ENCODE measurements around the gene AFP.

AFP gene

DNA sequence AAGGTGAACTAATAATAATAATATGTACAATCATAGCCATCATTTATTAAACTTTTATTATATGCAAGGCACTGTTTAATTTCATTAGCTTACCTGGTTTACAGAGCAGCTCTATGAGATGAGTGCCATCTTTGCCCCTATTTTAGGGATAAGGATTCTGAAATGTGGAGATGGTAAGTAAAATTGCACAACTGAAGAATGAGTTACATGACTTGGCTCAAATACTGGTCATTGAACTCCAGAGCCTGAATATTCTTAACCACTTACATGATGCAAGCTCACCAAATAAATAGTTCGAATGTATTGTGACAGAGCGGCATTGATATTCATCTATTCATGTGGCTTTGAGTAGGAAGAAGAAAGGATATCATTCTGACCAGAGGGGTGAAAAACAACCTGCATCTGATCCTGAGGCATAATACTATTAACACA is 20.2 kb upstream of the AFP start:
- no peak for DNase-seq

GRCh38 chr4:73416423-73417087 is 19.5 kb upstream of the AFP start:
- no peak for DNase-seq

DNA sequence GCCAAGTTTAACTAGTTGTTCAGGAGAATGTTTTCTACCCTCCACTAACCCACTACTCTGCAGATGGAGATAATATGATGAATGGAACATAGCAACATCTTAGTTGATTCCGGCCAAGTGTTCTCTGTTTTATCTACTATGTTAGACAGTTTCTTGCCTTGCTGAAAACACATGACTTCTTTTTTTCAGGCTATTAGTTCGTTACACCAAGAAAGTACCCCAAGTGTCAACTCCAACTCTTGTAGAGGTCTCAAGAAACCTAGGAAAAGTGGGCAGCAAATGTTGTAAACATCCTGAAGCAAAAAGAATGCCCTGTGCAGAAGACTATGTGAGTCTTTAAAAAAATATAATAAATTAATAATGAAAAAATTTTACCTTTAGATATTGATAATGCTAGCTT is 18.7 kb upstream of the AFP start:
- DNase-seq = no peak

GRCh38 chr4:73417973-73418372 is 18.0 kb upstream of the AFP start:
- DNase-seq = no peak

- DNase-seq = no peak
Observed at GRCh38 chr4:73418677-73419076, 17.3 kb upstream of the AFP start.

- no peak for DNase-seq
Observed at GRCh38 chr4:73419106-73420038, 16.6 kb upstream of the AFP start.

GRCh38 chr4:73420615-73421014 is 15.4 kb upstream of the AFP start:
- DNase-seq = no peak

GRCh38 chr4:73421708-73422457 is 14.1 kb upstream of the AFP start:
- peak; percentile 2 for DNase-seq

- no peak for DNase-seq
Observed at GRCh38 chr4:73422458-73422752, 13.6 kb upstream of the AFP start.

- DNase-seq = no peak
Observed at GRCh38 chr4:73423184-73423583, 12.8 kb upstream of the AFP start.

- DNase-seq = no peak
Observed at GRCh38 chr4:73426666-73427065, 9.4 kb upstream of the AFP start.

DNA sequence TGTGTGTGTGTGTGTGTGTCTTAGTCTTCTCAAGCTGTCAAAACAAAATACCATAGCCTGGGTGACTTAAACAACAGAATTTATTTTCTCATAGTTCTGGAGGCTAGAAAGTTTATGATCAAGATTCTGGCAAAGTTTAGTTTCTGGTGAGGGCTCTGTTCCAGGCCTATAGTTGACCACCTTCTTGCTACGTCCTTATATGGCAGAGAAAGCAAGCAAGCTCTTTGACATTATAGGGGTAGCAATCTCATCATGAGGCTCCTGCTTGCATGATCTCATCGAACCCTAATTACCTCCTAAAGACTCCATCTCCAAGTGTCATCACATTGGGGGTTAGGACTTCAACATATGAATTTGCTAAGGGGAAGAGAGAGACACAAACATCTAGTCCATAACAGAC is 6.9 kb upstream of the AFP start:
- no peak for DNase-seq

DNA sequence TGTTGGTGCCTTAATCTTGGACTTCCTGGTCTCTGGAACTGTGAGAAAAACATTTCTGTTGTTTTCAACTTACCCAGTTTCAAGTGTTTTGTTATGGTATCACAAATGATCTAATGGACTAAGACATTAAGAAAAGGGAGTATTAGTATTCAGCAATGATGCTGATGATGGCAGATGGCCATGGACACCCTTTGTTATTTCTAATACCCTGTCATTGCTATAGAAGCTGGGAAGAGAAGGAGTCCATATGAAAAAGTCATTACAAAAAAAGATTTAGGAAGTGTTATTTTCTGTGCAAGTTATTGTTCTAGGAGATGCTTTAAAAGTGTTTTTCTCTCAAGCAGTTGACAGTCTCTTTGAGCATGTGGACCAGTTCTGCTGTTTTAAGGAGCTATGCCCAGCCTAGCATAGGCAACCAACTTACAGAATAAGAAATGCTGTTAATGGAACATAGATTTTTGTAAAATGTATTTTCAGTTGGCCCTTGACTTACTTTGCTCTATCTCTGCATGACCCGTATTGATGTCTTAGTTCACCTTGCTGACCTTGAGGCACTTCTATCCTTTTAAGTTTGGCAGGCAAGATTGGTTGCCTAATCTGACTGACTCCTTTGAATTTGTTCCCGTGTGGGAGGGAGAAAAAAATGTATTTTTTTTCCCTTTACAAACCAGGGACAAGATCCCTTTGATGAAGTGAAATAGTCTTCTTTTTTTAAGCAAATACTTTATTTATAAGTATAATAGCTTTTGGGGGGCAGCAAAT is 6.0 kb upstream of the AFP start:
- no peak for DNase-seq

DNA sequence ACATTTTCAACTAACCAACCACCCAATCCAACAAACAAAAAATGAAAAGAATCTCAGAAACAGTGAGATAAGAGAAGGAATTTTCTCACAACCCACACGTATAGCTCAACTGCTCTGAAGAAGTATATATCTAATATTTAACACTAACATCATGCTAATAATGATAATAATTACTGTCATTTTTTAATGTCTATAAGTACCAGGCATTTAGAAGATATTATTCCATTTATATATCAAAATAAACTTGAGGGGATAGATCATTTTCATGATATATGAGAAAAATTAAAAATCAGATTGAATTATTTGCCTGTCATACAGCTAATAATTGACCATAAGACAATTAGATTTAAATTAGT is 4.2 kb upstream of the AFP start:
- DNase-seq = no peak

DNA sequence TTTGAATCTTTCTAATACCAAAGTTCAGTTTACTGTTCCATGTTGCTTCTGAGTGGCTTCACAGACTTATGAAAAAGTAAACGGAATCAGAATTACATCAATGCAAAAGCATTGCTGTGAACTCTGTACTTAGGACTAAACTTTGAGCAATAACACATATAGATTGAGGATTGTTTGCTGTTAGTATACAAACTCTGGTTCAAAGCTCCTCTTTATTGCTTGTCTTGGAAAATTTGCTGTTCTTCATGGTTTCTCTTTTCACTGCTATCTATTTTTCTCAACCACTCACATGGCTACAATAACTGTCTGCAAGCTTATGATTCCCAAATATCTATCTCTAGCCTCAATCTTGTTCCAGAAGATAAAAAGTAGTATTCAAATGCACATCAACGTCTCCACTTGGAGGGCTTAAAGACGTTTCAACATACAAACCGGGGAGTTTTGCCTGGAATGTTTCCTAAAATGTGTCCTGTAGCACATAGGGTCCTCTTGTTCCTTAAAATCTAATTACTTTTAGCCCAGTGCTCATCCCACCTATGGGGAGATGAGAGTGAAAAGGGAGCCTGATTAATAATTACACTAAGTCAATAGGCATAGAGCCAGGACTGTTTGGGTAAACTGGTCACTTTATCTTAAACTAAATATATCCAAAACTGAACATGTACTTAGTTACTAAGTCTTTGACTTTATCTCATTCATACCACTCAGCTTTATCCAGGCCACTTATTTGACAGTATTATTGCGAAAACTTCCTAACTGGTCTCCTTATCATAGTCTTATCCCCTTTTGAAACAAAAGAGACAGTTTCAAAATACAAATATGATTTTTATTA is 3.6 kb upstream of the AFP start:
- no peak for DNase-seq

DNA sequence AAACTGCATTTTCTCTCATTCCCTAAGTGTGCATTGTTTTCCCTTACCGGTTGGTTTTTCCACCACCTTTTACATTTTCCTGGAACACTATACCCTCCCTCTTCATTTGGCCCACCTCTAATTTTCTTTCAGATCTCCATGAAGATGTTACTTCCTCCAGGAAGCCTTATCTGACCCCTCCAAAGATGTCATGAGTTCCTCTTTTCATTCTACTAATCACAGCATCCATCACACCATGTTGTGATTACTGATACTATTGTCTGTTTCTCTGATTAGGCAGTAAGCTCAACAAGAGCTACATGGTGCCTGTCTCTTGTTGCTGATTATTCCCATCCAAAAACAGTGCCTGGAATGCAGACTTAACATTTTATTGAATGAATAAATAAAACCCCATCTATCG is 2.9 kb upstream of the AFP start:
- no peak for DNase-seq

DNA sequence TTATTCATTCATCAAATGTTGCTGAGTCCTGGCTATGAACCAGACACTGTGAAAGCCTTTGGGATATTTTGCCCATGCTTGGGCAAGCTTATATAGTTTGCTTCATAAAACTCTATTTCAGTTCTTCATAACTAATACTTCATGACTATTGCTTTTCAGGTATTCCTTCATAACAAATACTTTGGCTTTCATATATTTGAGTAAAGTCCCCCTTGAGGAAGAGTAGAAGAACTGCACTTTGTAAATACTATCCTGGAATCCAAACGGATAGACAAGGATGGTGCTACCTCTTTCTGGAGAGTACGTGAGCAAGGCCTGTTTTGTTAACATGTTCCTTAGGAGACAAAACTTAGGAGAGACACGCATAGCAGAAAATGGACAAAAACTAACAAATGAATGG is 1.7 kb upstream of the AFP start:
- DNase-seq = no peak

DNA sequence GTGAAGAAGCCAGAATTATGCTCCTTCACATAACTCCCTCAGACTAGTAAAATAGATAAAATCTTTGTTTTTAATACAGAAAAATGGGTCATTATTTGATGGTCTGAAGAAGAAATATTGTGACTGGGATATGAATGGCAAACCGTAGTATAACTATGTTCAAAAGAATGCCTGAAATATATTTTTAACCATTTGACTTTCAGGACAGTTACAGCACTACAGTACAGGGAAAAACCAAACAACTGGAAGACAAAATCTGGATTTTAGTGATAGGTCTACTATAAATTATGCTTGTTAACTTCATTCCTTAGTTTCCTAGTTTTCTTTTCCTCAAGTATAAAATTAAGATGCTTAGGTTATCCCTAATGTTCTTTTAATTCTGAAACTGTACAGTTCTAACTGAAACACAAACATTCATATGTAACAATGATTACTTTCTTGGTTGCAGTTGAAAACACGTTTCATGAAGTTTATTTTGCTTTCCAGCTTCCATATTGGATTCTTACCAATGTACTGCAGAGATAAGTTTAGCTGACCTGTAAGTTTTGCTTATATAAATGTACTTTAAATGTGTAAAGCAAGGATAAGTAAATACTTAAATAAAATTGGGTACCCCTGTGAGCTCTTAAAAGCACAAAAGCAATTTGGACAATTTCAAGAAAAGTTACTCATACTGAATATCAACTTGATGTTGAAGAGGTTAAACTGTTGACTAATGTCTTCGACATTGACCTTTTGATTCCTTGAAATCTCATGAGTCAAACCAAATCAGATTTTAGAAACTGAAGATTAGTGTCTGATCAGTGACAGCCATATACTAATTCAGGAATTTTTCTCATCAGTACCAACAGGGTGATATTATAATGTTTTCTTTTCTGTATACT is 895 bp downstream of the AFP start:
- no peak for DNase-seq

- DNase-seq = no peak
Observed at GRCh38 chr4:73437558-73437956, 1.5 kb downstream of the AFP start.

- no peak for DNase-seq
Observed at GRCh38 chr4:73438048-73438447, 2.0 kb downstream of the AFP start.

DNA sequence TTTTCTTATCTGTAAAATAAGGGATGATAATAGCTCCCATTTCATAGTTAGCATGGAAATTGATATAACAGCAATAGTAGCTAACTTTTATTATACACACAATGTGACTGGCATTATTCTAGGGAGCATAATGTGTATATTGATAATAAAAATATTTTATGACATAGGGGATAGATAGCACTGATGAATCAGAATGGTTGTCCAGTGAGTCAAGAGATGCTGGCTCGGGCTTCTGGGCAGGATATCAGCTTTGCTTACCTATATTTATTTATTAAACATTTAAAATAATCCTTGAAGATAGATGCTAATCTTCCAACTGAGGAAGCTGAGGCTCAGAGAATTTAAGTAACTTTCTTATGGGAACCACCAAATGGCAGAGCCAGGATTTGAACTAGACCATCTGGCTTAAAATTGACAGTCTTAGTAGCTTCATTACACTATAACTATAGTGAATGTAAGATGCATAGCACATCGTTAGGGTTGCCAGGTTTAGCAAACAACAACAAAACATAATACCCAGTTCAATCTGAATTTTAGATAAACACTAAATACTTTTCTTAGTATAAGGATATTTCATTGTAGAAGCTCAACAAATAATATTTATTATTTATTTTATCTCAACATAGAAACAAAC is 2.7 kb downstream of the AFP start:
- DNase-seq = no peak
